Adrenal gland (tissue), 12 donors: ENCODE data around the gene SNTB2. TPM values are rescaled to one million over a fixed set of nuclear protein-coding genes. Genes with fewer than 3 reads are reported as not detected.
A peak's percentile ranks its signal among the peaks of the same experiment; 100 is the strongest.
"Not testable (repeated sequence)": the region's sequence is repeated elsewhere in the genome, so short reads cannot be mapped to it uniquely, and the experiment has no call there.

ENCODE experiments used
- DNase-seq, 7 donors: peaks; one replicate each; pipeline ENCODE4 v3.0.0-alpha.2; 2019 to 2020
- H3K27ac ChIP-seq, 5 donors: fragments of 200-600 bp; sonication (generic) in 4 of 5; 1 replicate in 3 of 5; 2 replicates in 2 of 5; pipeline versions ENCODE4 v1.5.1 to v1.8.0; 2016 to 2020; ENCODE audit warnings: mild to moderate bottlenecking in 1 of 5
- H3K27me3 ChIP-seq: fragments of 200-600 bp; 2 replicates; pipeline ENCODE4 v1.8.0; 2021
- H3K36me3 ChIP-seq, 2 donors: fragments of 200-600 bp; replicated peaks in 1 of 2; 1 replicate in 1 of 2; 2 replicates in 1 of 2; pipeline versions ENCODE4 v1.5.1 to v1.8.0; 2018 to 2022
- H3K4me1 ChIP-seq, 2 donors: fragments of 200-600 bp; replicated peaks in 1 of 2; 1 replicate in 1 of 2; 2 replicates in 1 of 2; pipeline versions ENCODE4 v1.5.1 to v1.8.0; 2018 to 2021
- H3K4me3 ChIP-seq, 4 donors: fragments of 200-600 bp; sonication (generic) in 3 of 4; one replicate each; pipeline ENCODE4 v1.5.1; 2016 to 2018
- H3K9me3 ChIP-seq, 3 donors: fragments of 200-600 bp; sonication (generic) in 1 of 3; replicated peaks in 1 of 3; 1 replicate in 2 of 3; 2 replicates in 1 of 3; pipeline versions ENCODE4 v1.5.1 to v1.8.0; 2016 to 2021
- CTCF ChIP-seq, 6 experiments: fragments of 450-650 bp in 4 of 6; fragments of 200-600 bp in 2 of 6; sonication (generic) in 1 of 6; IDR thresholded peaks; 1 replicate in 5 of 6; 2 replicates in 1 of 6; pipeline versions ENCODE4 v1.5.1 to v1.8.0; 2016 to 2021; ENCODE audit warnings: antibody characterized with exemption in 6 of 6, mild to moderate bottlenecking in 2 of 6, moderate library complexity in 1 of 6
- POLR2A ChIP-seq, 2 donors: fragments of 450-650 bp; IDR thresholded peaks; one replicate each; pipeline ENCODE4 v1.6.1; 2017; ENCODE audit warnings: antibody characterized with exemption in 2 of 2, mild to moderate bottlenecking in 2 of 2, moderate library complexity in 1 of 2
- WGBS, 4 donors: extraction: QIAGEN DNeasy Blood & Tissue Kit in 2 of 4; methylation state at CpG; one replicate each; pipeline versions ENCODE4 v1.1.5 to v1.1.7; 2013 to 2017; 5-methylcytosine and 5-hydroxymethylcytosine counted together
- intact Hi-C, 2 donors: fragments of 100-400 bp; cut with DNase I; formaldehyde crosslinking; loops; one replicate each; pipeline versions ENCODE4 v1.14.1 to v1.15.0; 2022 to 2023
- polyA plus RNA-seq, 3 donors: library from polyadenylated mRNA; stranded (reverse); fragments of 200-250 nt in 2 of 3; fragments of 350-450 nt in 1 of 3; fragmentation: Illumina TruSeq in 1 of 3; extraction: RNeasy Lipid Tissue Mini Kit (QIAGEN cat#74804) in 1 of 3; gene quantifications; one replicate each; pipeline ENCODE4 v1.2.3, GENCODE V29; 2013 to 2014
- total RNA-seq, 9 donors: library from RNA; depleted of rRNA in 4 of 9; stranded (reverse); fragments of >200 nt in 4 of 9; fragments of 120-200 nt in 1 of 9; fragmentation: NEBNext Ultra II Directional in 1 of 9; extraction: Animal tissue kit (Norgen Biotek cat#: 25700) in 1 of 9; gene quantifications; one replicate each; pipeline versions ENCODE4 v1.1.0 to v1.2.4, GENCODE V29; 2013 to 2023
- donor health status: healthy with polysubstance abuse.
- donor health status: Bipolar disorder and iron deficiency.
- donor health status: DM: yes; HTN: yes; CAD: no.
- donor health status: DM: no; HTN: no; CAD: no.
- donor health status: DM: no; HTN: no; CAD: no.
- donor health status: DM: yes; HTN: yes; CAD: no.

The SNTB2 gene
- total and polyA plus RNA-seq, 12 donors: 3.6 to 52.7 (median 32.9) TPM

- no peak for DNase-seq
- no peaks in the 10 kb centered on the region for H3K27me3 ChIP-seq
- no peaks in the 10 kb centered on the region for H3K9me3 ChIP-seq
- H3K27ac ChIP-seq: no peak overlapping the region
- H3K4me3 ChIP-seq: no peak overlapping the region
- H3K4me1 ChIP-seq: peaks cover 10 to 14% of the 10 kb centered on the region in 2 donors
- 87 to 93% (median 91%) methylated on average over 3 of the region's 3 CpGs for WGBS, 4 donors
- intact Hi-C loops: no loop called here
- no peak for TF ChIP-seq CTCF (IDR thresholded peaks at IDR 0.05)
- no peak for TF ChIP-seq POLR2A (IDR thresholded peaks at IDR 0.05)
- no peaks in the 10 kb centered on the region for H3K36me3 ChIP-seq
These were observed 63.1 kb downstream of the SNTB2 start for GRCh38 chr16:69250081-69250480.

GRCh38 chr16:69253870-69254341 is 66.9 kb downstream of the SNTB2 start:
- 30 to 40% (median 36%) methylated on average over 4 to 5 of the region's 5 CpGs for WGBS, 4 donors
- DNase-seq: no peak

GRCh38 chr16:69259428-69259764 is 72.4 kb downstream of the SNTB2 start:
- H3K9me3 ChIP-seq, H3K27me3 ChIP-seq, H3K4me1 ChIP-seq, H3K4me3 ChIP-seq, H3K27ac ChIP-seq, H3K36me3 ChIP-seq, DNase-seq, intact Hi-C loops: not testable (repeated sequence)
- WGBS, 4 donors: 77 to 85% (median 81%) methylated on average over 9 of the region's 9 CpGs

More at GRCh38 chr16:69253870-69254341, 66.9 kb downstream of the SNTB2 start:
- TF ChIP-seq POLR2A (IDR thresholded peaks at IDR 0.05) (no peak), CTCF (IDR thresholded peaks at IDR 0.05) (no peak)
- Histone ChIP-seq H3K4me1 (peaks cover 10 to 14% of the 10 kb centered on the region in 2 donors), H3K27ac (peak overlapping the region in 1 of 5 donors; percentile 60), H3K9me3 (no peaks in the 10 kb centered on the region), H3K4me3 (peak overlapping the region in 1 of 4 donors; percentile 12), H3K36me3 (no peaks in the 10 kb centered on the region), H3K27me3 (no peaks in the 10 kb centered on the region)
- intact Hi-C loops: no loop called here

- DNase-seq: no peak
- TF ChIP-seq POLR2A (IDR thresholded peaks at IDR 0.05): no peak
- no peak for TF ChIP-seq CTCF (IDR thresholded peaks at IDR 0.05)
- H3K4me1 ChIP-seq: no peaks in the 10 kb centered on the region
- H3K27ac ChIP-seq: no peak overlapping the region
- 93 to 95% (median 93%) methylated on average over 4 of the region's 4 CpGs for WGBS, 4 donors
- intact Hi-C loops: no loop called here
- H3K36me3 ChIP-seq: no peaks in the 10 kb centered on the region
- H3K27me3 ChIP-seq: no peaks in the 10 kb centered on the region
- H3K9me3 ChIP-seq: no peaks in the 10 kb centered on the region
- no peak overlapping the region for H3K4me3 ChIP-seq
These were observed 73.1 kb downstream of the SNTB2 start for GRCh38 chr16:69260019-69260418.

GRCh38 chr16:69260506-69260905 is 73.5 kb downstream of the SNTB2 start:
- Histone ChIP-seq H3K27me3 (no peaks in the 10 kb centered on the region), H3K36me3 (no peaks in the 10 kb centered on the region), H3K9me3 (no peaks in the 10 kb centered on the region), H3K4me3 (no peak overlapping the region), H3K27ac (no peak overlapping the region), H3K4me1 (no peaks in the 10 kb centered on the region)
- TF ChIP-seq CTCF (IDR thresholded peaks at IDR 0.05) (no peak), POLR2A (IDR thresholded peaks at IDR 0.05) (no peak)
- intact Hi-C loops: no loop called here
- WGBS, 4 donors: 87 to 97% (median 94%) methylated on average over 3 of the region's 3 CpGs
- DNase-seq: no peak
